GM21360 (cell line): ENCODE measurements around the gene SLX4.
A peak's percentile ranks its signal among the peaks of the same experiment; 100 is the strongest.

ENCODE experiments used
- ATAC-seq: cut with Tn5 transposase; IDR thresholded peaks from one replicate; pipeline ENCODE4 v1.9.1; 2021; ENCODE audit warnings: mild to moderate bottlenecking, moderate library complexity; ENCODE audit not compliant: unreplicated experiment

The SLX4 gene

GRCh38 chr16:3583303-3584038 lies 27.9 kb downstream of the SLX4 start:
- ATAC-seq = no peak

DNA sequence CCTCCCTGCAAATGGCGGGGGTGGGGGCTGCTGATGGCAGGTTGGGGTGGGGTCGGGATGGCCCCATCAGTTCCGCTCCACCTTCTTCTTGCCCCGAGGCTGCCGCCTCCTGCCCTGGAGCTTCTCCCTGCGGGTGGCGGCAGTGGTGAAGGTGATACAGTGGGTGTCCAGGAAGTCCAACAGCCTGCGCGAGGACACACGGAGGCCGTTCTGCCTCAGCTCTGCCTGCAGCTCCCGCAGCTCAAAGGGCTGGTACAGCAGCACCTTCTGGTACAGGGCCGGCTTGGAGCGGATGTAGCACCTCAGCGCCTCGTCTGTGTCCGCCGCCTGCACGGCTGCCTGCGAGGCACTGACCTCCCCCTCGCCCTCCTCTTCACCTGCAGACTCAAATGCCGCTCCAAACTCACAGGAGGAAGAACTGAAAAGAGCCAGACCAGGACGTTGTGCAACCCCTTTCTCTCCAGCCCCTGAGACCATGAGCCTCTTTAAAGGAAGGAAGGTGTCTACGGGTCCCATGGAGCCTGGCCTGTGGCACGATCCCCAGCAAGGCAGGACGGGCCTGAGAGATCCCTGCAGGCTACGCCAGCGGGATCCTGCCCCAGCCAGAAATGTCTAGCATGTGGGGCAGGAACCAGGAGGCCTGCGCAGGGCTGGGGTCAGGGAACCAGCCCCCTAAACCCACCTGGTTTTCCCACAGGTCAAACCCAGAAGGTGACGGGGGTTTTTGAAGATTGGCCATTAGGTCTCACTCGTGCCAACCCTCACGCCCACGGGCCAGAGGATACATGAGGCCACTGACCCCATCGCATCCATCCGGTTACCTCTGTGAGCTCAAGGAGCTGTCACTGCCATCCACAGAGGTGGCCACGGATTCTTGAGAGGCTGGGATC lies 28.9 kb downstream of the SLX4 start:
- ATAC-seq = no peak

GRCh38 chr16:3581392-3581791 lies 30.0 kb downstream of the SLX4 start:
- no peak for ATAC-seq

DNA sequence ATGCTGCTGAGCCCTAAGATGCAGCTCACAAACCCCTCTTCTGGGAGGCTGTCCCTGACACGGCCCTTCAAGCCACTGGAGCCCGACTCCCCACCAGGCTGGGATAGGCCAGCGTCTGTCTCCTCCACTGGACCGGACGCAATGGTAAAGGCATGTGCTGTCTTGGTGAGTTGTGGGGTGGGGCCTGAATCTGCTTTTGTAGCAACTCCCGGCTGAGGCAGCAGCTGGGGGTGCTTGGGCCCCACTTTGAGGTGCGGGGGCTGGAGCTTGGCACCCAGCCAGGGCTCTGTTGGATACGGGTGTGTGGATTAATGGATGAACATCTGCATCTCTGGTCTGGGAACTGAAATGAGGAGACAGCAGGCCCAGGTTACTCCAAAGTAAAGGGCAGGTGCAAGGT lies 30.7 kb downstream of the SLX4 start:
- no peak for ATAC-seq

GRCh38 chr16:3580251-3580651 lies 31.2 kb downstream of the SLX4 start:
- ATAC-seq = no peak

- ATAC-seq = no peak
Measured at GRCh38 chr16:3579776-3580175, 31.6 kb downstream of the SLX4 start.

DNA sequence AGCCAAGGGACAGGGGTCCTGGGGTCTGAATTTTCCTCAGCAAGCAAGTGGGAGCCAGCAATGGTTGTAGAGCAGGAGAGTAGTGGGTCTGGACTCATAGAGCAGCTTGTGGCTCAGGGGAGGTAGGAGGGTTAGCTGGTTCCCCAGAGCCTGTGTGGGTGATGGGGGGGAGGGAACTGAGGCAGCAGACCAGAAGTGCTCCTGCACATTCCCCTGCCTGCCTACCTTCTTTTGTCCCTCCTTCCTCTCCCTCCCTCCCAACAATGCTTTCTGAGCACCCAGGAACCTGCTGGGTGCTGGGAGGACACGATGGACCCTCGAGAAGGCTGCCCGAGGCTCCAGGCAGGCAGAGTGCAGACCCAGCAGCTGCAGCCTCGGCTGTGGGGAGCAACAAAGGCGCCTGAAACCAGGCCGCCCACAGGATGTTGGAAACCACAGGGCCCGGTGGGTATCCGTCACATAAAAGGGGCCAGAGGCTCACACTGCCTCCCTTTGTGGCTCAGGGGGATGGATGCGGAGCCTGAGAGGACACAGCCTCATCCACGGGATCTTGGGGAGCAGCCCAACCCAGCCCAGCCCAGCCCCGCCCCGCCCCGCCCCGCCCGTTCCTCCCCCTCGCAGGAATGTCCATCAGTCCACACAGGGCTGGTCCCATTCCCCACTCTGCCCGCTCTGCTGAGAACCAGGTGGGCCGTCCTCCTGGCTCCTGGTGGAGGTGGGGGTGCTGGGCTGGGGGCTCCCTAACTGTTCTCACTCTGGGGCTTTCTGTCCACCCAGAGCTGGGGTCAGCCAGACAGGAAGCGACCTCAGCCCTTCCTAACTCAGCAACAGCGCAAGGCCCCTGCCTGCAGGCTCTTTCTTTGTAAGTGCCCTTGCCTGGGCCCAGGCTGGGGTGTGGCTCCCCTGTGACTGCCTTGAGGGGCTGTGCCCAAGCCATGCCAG lies 32.5 kb downstream of the SLX4 start:
- peak; percentile 54 for ATAC-seq

- ATAC-seq = no peak
Measured at GRCh38 chr16:3578121-3578520, 33.3 kb downstream of the SLX4 start.

GRCh38 chr16:3577302-3577752 lies 34.1 kb downstream of the SLX4 start, which contains the start of gene NLRC3:
Gene NLRC3 (minus strand): TSS chr16:3577403. CDS start chr16:3565036, 12,367 bp downstream.
- no peak for ATAC-seq

GRCh38 chr16:3576211-3576610 lies 35.2 kb downstream of the SLX4 start:
- ATAC-seq = no peak

DNA sequence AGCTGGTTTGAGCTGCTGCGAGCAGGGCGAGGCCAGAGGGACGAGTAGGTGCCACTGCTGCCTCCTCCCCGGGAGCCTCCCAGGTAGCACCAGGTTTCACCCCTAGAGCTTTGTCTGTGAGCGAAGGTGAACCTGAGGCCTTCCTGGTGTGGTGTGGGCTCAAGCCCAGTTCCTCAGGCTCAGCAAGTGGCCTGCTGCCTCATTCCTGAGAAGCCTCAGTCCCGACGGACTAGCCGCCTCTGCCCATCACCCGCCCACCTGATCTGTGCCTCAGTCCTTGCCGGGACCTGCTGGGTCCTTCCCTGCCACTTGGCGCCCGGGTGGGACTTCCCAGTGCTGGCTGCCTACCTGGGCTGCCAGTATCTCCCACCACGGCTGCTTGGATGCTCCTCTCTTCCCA lies 35.9 kb downstream of the SLX4 start:
- no peak for ATAC-seq

DNA sequence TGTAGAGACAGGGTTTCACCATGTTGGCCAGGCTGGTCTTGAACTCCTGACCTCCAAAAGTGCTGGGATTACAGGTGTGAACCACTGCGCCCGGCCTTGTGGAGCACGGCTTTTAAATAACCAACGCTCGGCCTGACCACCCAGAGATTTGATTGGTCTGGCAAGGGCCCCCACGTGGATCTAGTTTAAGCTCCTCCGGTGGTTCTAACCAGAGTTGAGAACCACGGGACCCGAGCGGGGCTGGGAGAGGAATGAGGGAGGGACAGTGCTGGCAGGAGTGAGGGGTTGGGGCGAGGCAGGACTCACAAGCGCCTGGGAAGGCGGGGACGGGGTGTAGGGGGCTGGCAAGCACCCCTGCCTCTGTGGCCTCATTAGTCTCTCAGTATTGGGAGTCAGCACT lies 37.2 kb downstream of the SLX4 start:
- no peak for ATAC-seq

GRCh38 chr16:3573146-3573815 lies 38.1 kb downstream of the SLX4 start:
- no peak for ATAC-seq

DNA sequence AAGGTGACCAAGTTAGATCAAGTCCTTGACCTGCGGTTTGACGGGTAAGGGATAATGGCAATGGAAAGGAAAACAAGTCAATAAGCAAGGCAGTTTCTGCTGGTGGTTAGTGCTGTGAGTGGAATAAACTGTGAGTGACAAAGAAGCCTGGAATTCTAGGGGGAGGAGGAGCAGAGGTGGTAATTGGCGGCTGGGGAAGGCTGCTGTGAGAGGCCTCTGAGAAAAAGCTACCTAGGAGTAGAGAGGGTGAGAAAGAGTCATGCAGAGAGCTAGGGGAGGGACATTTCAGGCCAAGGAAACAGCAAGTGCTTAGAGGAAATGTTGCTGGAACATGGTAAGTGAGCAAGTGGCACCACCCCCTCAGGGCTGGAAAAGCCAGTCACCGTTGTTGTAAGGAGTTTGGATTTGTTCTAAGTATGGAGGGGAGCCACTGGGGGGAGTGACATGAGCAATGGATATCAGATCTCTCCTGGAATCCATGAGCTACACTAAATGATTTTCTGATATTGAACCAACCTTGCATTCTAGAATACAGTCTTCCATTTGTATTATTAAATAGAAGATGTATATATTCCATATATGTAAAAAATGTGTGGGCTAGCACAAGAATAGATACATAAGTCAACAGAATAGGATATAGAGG lies 40.9 kb downstream of the SLX4 start:
- no peak for ATAC-seq

DNA sequence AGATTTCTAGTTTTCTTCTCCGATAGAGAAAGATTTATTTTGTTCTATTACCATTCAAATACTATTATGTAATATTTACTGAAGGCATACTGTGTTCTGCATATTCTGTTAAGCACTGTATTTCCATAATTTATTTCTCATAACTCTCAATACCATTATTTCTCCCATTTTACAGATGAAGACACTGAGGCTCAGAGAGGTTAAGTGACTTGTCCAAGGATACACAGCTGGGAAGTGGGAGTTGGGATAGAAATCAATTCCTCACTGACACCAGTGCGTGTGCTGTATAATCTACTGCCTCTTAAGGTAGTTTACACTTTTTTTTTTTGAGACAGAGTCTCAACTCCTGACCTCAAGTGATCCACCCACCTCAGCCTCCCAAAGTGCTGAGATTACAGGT lies 41.6 kb downstream of the SLX4 start:
- no peak for ATAC-seq

DNA sequence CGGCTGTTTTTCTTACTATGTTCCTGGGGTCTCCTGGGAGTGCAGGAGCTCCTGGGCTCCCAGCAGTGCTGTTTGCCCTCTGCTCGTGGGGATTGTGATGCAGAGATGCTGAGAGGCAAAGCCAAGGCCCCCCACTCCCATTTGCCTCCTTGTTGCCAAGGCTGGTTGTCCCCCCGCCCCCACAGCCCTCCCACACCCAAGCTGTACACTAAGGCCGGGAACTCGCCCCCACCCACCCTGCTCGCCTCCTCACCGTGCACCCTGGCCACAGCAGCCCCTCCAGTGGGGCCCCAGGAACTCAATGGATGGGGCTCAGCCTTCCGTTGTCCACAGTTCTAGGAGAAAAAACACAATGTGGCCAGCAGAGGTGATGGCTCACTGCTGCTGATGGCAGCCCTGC lies 44.4 kb downstream of the SLX4 start:
- no peak for ATAC-seq

GRCh38 chr16:3564889-3565141 lies 46.6 kb downstream of the SLX4 start:
- no peak for ATAC-seq

DNA sequence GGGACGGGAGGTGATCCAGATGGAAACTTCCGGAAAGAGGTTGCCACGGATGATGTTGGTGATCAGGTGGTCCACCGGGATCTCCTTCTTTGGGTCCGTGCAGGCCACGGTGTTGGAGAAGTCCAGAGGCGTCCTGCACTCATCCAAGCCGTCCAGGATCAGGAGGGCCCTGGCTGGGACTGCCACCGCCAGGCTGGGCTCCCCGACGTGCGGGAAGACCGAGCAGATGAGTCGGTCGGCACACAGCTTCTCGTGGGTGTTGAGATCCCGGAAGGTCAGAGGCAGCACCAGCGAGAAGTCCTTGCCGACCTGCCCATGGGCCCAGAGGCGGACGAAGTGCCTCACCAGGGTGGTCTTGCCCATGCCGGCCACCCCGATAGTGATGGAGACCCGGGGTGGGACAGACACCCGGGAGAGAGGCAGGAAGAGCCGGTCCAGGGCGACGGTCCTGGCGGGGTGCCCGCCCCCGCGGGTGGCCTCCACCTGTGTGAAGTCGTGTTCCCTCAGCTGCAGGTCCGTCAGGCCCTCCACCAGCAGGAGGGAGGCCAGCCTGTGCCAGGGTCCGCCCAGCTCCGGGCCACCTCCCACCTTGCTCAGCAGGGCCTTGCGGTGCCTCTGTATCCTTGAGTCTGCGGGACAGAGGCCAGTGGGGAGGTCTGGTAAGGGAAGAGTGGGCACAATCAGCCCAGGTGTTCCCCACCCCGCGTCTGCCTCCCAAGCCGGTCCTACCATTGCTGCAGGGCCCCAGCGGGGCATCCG lies 47.1 kb downstream of the SLX4 start:
- no peak for ATAC-seq

- ATAC-seq = no peak
Measured at GRCh38 chr16:3562914-3563480, 48.4 kb downstream of the SLX4 start.
